Neural cell (in vitro differentiated cells): Measurements from ENCODE around the gene STAT5B.

ENCODE experiments used
- CTCF ChIP-seq: fragments of 450-650 bp; IDR thresholded peaks from 2 replicates; pipeline ENCODE4 v1.5.1; 2014; ENCODE audit warnings: antibody characterized with exemption, mild to moderate bottlenecking, moderate library complexity; ENCODE audit not compliant: poor library complexity, severe bottlenecking
- EP300 ChIP-seq: fragments of 450-650 bp; conservative IDR thresholded peaks from 2 replicates; pipeline ENCODE4 v1.6.1; 2014; ENCODE audit warnings: antibody characterized with exemption, mild to moderate bottlenecking, moderate library complexity; ENCODE audit not compliant: poor library complexity, severe bottlenecking
- EZH2 ChIP-seq: fragments of 200-600, 300-800 bp; shearing (Covaris generic), sonication (generic); IDR thresholded peaks from 2 replicates; pipeline ENCODE4 v1.6.1; 2014; ENCODE audit warnings: antibody characterized with exemption, low read length, borderline replicate concordance, mild to moderate bottlenecking; ENCODE audit not compliant: insufficient read depth, poor library complexity, severe bottlenecking
- MXI1 ChIP-seq: fragments of 450-650 bp; conservative IDR thresholded peaks from 2 replicates; pipeline ENCODE4 v1.6.1; 2014; ENCODE audit warnings: antibody characterized with exemption, mild to moderate bottlenecking; ENCODE audit not compliant: poor library complexity, severe bottlenecking
- POLR2AphosphoS5 ChIP-seq: IDR thresholded peaks from 2 replicates; pipeline ENCODE4 v1.6.1; 2012
- RAD21 ChIP-seq: fragments of 450-650 bp; conservative IDR thresholded peaks from 2 replicates; pipeline ENCODE4 v1.6.1; 2014; ENCODE audit warnings: antibody characterized with exemption, mild to moderate bottlenecking, moderate library complexity
- REST ChIP-seq: IDR thresholded peaks from 2 replicates; pipeline ENCODE4 v1.6.1; 2012; ENCODE audit warnings: borderline replicate concordance
- SMC3 ChIP-seq: fragments of 450-650 bp; conservative IDR thresholded peaks from 2 replicates; pipeline ENCODE4 v1.6.1; 2014; ENCODE audit warnings: antibody characterized with exemption, mild to moderate bottlenecking, moderate library complexity; ENCODE audit not compliant: poor library complexity
- TAF1 ChIP-seq: IDR thresholded peaks from 2 replicates; pipeline ENCODE4 v1.6.1; 2012; ENCODE audit warnings: low read depth

- TF ChIP-seq CTCF (no peak), EZH2 (no peak), REST (no peak), EP300 (no peak), POLR2AphosphoS5 (no peak), MXI1 (no peak), TAF1 (no peak), SMC3 (no peak), RAD21 (no peak)
Measured at GRCh38 chr17:42325026-42325425, 48.8 kb upstream of the STAT5B start.
